ENCODE measurements around the gene IL24. TPM values are rescaled to one million over a fixed set of nuclear protein-coding genes. Genes with fewer than 3 reads are reported as not detected.

IL24 gene
- total RNA-seq, 1 experiment from 2014 or later: not detected

DNA sequence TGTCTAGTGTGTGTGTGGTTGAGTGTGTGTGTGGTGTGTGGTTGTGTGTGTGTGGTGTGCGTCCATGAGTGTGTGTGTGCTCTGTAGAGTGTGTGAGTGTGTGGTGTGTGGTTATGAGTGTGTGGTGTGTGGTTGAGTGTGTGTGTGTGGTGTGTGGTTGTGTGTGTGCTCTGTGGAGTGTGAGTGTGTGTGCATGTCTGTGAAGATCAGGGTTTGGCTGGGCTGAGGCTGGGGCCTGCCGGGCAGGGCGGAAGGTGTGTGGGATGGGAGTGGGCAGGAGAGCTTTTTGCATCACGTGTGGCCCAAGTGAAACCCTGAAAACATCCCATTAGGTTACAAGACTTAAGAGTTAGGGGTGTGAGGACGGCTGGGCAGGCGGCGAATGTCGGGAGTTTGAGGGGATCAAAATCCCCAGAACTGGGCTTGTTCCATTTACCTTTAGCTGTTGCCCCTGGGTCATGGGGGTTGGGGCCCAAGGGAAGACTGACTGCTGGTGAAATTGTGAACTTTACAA is 27.4 kb downstream of the IL24 start:
- DNase-seq (ENCODE audit: low spot score): no peak

DNA sequence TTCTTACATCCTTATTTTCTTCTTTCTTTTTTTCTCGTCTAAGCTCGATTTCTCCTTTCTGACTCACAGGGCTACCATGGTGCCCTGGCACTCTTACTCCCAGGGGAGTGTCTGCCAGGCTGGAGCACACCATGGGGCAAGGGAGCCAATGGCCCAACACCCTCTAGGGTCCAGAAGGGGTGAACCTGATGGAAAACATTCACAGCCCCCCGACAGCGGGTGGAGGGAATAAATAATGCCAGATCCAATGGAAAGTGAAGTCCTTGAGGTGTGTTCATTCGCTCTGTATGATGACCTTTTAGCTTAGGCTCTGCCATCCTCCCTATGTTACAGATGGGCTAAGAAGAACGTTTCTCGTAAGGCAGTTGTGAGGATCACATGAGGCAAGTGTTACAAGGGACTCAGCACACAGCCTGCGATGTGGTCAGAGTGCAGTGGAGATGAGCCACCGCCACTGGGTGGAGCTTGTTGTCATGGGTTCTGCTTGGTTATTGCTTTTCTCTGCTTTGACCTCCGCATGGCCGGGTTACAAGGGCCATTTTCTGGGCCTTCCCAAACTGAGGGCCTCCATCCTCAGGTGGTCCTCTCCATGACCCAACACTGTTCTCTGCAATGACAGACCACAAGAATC is 28.0 kb downstream of the IL24 start:
- no peak for DNase-seq (ENCODE audit: low spot score)

DNA sequence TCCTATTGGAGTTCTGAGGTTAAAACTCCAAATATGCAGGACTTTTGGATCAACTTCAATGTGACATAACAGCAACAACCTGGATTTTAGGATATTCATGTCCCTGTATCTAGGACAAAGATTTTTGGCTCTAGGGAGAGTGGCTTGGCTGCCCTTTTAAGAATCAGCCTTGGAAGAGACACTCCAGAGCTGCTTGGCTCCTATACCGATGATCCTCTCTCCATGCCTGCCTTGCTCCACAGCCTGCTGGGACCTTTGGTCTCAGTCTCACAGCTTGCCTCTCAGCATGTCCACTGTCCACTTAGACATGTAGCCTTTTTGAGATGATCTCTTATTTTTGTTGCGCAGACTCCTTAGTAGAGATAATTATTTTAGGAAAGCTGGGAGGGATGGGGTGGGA is 29.0 kb downstream of the IL24 start:
- DNase-seq (ENCODE audit: low spot score): no peak

DNA sequence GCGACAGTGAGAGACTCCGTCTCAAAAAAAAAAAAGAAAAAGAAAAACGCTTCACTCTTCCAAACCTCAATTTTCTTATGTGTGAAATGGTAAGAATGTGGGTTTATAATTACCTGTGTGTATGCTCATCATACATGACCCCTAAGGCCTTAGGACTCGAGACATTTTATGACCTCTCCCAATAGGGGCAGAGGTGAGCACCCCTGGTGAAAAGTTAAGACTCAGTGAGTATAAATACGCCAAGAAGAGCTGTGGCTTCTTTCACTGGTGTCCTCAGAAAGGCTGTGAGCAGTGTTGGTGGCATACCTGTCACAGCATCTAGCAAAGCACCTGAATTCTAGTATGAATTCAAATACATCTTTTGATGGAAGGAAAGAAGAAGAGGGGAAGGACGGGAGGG is 32.3 kb downstream of the IL24 start:
- no peak for DNase-seq (ENCODE audit: low spot score)

DNA sequence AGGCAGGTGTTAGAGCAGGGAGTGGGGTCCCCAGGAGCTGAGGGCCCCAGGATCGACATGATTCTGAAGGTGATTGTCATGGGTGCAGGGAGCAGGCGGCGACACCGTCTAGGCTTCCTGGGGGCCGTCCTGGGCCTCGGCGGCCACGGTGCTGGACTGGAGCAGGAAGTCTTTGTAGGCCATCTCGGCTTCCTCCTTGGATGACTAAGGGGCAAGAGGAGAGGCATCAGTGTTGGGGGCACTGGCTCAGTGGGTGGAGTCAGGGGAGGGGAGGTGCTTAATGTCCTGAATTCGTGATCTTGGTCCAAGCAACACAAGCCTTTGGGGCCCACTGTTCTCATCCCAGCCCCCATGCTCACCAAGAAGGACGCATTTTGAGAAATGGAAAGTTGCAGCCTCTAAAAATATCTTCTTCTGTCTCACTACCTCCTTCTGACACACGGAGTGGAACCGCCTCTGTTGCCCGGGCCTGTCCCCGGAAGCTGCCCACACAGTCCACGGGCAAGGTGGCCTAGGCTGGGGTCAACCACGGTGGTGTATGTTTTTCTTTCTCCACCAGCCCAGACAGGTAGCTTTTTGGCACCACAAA is 33.1 kb downstream of the IL24 start:
- no peak for DNase-seq (ENCODE audit: low spot score)

DNA sequence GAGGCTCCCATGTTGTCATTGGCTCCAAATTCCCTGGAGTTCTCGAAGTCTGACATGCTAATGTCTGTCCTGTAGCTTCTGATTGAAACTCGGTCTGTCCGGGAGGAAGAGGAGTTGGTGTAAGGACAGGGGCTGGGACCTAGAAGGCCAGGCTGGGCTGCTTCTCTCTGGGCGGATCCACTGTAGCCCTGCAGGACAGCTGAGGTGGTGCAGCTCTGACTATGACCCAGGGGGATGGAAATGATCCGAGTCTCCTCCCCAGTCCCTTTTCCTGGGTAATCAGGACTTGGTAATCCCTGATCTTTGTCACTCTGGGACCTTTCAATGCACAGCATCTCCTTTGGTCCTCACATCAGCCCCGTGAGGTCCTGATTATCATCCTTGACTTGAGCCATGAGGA is 34.5 kb downstream of the IL24 start:
- DNase-seq (ENCODE audit: low spot score): no peak

DNA sequence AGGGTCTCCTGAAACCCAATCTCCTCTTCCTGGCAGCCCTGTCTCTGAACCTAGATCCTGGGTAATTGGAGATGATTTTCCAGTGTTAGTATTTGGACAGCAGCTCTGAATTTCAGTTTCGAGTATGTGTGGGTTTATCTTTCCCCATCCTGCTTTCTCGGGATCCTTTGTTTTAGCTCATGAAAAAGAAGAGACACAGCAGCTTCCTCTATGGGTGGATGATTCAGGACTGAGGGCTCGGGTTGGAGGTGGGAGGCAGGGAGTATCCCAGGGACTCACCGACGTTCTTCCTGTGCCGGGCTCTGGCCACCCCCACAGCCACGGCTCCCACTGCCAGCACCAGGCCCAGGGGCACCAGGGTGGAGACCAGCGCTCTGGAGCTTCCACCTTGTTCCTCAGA is 34.9 kb downstream of the IL24 start:
- DNase-seq (ENCODE audit: low spot score): no peak

DNA sequence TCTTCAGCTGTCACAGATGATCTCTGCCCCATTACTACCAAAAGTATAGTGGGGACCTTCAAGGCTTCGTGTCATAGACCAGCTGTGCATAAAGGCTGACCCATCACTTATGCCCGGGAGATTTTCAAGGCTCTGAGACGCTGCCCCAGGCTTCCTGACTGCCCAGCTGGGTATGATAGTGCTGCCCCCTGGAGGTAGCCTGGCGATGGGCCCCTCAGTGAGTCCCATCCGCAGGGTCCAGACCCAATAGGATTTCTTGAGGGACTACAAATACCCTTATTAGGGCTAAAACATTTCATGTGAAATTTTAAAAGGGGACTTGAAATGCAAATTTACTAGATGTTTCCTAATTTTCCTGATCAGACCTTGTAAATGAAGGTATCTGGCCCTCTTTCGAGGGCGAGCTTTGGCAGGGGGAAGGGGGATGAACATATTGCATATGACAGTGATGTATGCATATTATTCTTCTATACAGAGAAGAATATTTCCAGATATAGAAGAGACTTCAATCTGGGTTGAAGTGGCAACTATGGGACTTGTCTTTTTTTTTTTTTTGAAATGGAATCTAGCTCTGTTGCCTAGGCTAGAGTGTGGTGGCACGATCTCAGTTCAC is 36.2 kb downstream of the IL24 start:
- DNase-seq (ENCODE audit: low spot score): no peak

DNA sequence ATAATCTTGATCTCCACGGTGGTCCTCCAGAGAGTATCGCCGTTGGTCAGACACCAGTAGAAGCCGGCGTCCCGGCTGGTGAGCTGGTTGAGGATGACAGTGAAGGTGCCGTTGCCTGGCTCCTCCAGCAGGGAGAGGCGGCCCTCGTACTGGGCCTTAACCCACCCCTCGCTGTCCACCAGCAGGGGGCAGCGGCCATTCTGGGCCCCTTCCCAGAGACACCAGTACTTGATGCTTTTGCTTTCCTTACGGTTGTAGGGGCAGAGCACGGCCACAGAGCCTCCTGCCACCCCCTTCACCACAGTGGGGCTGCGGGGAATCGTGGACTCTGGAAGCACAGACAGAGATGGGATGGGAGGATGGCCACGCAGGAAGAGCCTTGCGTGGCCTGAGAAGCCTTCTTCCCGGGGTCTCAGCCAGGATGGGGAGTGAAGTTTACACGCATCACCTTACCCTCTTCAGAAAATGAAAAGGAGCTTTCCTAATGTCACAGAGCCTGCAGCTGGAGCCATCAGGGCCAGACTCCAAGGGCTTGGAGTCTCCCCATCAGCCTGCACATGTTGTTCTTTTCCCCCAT is 38.3 kb downstream of the IL24 start:
- no peak for DNase-seq (ENCODE audit: low spot score)

DNA sequence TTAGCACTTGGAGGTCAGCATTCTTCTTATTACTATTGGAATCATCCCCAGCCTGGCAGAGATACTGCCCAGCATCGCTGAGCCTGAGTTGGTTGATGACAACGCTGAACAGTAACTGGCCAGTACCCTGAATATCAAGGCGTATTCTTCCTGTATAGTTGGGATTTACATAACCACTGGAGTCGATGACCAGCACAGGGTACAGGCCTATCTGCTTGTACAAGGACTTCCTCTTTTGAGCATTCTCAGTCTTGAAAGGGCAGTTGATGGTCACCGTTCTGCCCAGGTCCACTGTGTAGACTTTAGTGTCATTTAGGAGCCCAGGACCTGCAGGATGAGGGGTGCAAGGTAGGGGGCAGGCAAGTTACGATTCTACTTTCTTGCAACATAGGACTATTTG is 40.2 kb downstream of the IL24 start:
- DNase-seq (ENCODE audit: low spot score): no peak

DNA sequence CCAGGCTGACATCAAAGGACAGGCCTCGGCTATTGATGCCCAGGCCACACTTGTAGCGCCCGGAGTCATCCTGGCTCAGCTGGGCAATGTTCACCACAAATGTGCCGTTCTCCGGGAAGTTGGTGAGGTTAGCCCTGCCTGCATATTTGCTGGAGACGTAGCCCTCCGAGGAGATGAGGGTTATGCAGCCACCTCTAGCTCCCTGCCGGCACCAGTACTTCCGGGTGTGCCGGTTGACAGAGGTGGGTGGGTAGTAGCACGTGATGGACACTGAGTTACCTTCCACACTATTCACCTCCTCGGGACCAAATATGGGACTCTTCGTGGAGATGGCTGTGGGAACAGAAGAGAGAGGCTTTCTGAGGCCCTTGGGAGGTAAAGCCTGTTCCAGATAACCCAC is 41.9 kb downstream of the IL24 start:
- no peak for DNase-seq (ENCODE audit: low spot score)

DNA sequence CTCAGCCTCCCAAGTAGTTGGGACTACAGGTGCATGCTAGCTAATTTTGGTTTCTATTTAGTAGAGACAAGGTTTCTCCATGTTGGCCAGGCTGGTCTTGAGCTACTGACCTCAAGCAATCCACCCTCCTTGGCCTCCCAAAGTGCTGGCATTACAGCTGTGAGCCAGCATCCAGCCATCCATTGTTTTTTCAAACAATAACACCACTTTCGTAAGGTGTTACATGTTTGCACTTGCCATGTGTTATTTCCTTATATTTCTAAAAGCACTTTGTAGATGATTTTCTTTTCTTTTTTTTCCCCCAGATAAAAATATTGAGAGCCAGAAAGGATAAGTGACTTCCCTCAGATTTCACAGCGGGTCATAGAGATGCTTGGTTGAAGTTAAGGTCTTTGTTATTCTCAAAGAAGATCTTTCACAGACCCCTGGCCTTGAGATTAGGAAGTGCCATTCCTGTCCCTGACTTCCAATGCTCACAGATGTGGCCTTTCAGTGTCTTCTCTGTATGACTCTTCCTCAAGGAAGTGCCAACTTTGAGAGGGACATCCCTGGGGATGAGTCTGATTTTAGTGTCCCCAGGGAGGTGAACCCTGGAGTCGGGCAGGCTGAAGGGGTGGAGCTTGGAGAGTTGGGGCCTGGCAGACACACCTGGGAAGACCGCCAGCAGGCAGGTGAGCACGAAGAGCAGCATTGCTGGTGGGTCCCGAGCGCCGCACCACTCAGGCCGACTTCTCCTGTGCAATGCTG is 42.8 kb downstream of the IL24 start:
- no peak for DNase-seq (ENCODE audit: low spot score)

DNA sequence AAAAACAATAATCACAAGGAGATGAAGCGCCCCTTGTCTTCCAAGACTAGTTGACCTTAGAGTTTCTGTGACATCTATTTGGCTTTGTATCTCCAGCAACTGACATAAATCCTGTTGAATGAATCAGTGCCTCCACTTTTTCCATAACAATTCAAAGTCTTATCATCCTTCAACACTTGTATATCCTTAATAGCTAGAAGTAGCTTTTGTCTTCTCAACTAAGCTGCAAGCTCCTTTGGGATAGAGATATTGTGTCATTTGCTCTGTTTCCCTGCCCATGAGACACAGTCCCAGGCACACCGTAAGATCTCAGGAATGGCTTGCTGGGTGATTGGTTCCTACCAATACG is 43.3 kb downstream of the IL24 start:
- no peak for DNase-seq (ENCODE audit: low spot score)

DNA sequence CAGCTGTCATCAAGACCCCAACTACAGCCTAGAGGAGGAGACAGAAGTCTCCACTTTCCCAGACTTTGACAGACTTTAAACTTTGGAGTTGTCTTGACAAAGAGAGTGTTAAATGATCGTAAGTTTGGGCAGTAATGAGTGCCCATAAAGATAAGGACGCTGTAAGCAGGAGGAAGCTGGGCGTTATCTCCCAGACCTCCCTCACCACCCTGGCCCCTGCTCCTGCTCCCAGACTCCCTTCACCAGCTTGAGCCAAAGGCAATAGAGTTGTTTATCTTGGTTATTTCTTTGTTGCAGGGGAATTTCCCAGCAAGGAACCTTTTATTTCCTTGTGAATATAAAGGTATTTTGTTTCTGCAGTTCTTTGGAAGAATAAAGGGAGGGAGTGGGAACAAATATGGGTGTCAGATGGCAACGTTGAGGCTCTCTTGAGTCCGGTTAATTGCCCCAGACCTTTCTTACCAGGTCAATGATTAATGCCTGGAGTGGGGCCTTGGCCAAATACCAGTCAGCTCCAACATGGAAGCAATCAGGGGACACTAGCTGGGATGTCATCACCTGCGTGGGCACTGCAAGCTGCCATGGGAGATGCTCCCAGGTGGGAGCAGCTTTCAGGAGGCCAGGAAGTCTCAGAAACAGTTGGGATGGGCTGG is 44.6 kb downstream of the IL24 start:
- DNase-seq (ENCODE audit: low spot score): no peak

DNA sequence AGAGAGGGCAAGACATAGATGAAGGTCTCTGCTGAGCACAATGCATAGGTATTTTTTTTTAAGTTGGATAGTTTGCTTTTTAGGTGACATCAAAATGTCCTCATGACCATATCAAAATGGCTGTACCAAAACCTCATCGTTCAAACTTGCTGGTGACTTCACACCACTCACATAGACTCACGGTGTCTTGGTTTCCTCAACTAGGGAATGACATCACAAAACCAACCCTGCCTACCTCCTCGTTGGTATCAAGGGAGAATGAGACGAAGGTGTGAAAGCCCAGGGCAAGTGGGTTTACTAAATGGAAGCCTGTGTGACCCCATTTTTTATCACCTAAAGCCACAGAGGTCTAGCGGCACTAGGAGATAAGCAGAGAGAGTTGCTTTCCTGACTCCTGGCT is 47.5 kb downstream of the IL24 start:
- no peak for DNase-seq (ENCODE audit: low spot score)

DNA sequence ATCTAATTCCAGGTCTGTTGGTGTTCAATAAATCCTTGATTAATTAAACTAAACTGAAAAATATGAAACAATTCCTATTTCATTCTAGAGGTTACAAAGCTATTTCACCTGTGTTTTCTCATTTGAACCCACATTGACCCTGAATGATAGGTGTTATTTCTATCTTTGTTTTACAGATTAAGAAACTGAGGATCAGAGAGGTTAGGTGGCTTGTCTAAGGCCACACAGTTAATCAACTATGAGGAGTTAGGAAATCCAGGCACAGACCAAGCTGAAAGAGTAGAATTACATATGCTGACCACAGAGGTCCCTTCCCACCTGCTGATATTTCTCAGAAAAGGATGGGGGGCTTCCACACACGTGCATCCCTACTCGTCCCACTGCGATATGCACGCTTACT is 48.5 kb downstream of the IL24 start:
- no peak for DNase-seq (ENCODE audit: low spot score)

DNA sequence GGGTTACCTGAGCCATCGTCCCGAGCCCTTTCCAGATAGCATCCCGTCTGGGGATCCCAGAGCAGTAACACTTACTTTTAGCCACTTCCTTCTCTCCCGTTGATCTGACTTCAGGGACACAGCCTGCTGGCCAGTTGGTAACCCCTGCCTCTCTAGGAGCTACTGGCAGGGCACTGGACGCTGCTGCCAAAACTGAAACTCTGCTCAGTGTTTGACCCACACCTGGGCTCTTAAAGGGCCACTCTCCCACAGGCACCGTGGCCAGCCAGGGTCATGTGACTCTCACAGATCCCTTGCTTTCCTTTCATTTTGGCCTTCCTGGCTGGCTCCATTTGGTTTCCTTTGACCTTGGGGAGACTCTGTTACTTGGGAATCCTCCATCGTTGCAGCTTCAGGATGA is 49.0 kb downstream of the IL24 start, which contains the start of gene PIGR:
TSS of gene PIGR (minus strand) at position 206 of the 400 bp plus-strand sequence. CDS start 5,935 bp downstream, outside the sequence.
- no peak for DNase-seq (ENCODE audit: low spot score)

DNA sequence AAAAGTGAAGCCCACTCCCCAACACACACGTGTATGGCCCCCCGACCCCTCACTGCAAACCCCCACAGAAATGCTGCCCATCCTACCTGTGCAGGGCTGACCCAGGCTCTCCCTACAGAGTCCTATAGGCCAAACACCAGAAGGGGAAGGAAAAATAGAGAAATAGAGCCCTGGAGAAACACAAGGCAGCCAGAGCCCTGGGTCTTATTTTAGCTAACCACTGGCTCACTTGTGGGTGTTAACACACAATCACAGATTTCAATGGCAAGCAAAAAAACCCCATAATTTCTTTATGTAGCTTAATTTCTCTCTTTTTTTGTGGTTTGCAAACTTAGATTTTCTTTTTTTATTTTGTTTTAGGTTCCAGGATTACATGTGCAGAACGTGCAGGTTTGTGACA is 50.0 kb downstream of the IL24 start:
- no peak for DNase-seq (ENCODE audit: low spot score)

DNA sequence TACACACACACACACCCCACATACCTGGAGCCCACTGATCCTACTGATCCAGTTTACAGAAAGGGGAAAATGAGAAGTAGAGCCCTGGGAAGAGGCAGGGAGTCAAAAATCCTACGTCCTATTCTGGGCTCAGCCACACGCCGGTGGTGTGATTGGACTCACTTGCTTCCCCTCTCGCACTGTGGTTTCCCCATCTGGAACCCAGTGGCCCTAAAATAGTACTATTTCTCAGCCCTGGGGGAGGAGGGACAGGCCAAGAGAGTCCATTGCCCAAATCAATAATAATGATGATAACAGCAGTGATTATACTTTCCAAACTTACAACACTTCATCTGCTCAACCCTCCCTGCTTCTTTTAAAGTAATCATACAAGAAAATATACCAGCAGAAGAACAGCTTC is 52.0 kb downstream of the IL24 start:
- DNase-seq (ENCODE audit: low spot score): no peak

DNA sequence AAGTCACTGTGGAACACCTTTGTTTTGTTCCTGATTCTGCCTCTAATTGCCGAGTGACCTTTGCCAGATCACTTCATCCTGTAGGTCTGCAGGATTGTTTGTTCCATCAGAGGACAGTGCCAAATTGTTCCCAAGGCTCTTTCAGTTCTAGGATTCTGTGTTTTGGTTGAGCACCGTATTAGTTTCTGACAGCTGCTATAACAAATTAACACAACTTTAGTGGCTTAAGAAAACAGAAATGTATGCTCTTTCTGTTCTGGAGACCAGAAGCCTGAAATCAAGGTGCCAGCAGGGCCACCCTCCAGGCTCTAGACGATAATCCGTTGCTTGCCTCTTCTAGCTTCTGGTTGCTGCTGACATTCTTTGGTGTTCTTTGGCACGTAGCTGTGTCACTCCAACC is 52.4 kb downstream of the IL24 start:
- no peak for DNase-seq (ENCODE audit: low spot score)

DNA sequence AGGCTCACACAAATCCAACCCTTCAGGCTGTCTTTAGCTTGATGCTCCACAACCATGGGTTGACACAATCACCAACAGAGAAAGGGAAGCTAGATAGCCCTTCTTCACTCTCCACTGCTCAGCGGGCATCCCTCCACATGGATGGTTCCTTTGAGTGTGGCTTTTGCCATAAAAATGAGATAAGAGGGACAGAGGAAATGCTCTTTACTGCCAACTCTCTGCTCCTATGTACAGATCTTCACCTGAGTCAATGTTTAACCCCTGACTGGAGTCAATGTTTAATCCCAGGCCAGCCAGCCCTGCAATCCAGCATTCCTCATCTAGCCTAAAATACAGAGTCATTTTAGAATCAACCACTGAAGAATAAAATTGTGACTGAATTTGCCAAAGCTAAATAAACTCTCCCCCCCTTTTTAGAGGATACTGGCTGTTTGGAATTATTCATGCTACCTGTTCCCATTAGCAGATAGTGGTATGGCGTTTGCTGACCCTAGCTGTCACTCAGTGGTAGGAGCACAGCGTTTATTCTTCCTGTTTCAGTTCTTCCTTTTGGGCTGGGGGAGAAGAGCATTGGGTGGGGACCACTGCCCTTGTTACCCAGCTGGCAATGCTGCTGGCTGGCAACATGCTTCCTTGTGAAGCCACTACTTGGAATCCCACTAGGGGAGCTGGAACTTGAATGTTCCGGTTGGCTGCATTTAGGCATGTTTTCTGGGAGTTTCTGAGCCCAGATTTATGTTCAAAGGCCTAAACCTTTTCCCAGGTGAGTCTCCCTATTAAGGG is 54.3 kb downstream of the IL24 start:
- DNase-seq (ENCODE audit: low spot score): no peak

All from A172 (cell line).